HG02884 (cell line): Measurements from ENCODE around the gene FAM120A.

Source experiments
- ATAC-seq: cut with Tn5 transposase; IDR thresholded peaks from one replicate; pipeline ENCODE4 v1.9.1; 2021; ENCODE audit warnings: mild to moderate bottlenecking, moderate library complexity; ENCODE audit not compliant: unreplicated experiment

Gene FAM120A

GRCh38 chr9:93613791-93614190 lies 162.3 kb downstream of the FAM120A start:
- ATAC-seq = no peak

DNA sequence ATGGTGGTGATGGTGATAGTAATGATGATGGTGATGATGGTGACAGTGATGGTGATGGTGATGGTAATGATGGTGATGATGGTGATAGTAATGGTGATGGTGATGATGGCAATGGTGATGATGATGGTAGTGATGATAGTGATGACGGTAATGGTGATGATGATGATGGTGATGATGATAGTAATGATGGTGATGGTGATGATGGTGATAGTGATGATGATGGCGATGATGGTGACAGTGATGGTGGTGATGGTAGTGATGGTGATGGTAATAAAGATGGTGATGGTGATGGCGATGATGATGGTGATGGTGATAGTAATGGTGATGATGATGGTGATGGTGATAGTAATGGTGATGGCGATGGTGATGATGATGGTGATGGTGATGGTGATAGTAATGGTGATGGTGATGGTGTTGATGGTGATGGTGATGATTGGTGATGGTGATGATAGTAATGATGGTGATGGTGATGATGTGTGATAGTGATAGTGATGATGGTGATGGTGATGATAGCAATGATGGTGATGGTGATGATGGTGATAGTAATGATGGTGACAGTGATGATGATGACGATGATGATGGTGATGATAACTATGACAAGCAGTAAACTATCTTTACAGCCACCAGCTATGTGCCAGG lies 163.5 kb downstream of the FAM120A start:
- ATAC-seq = no peak
